Cerebellar nuclear complex (tissue), 1 donor: ENCODE measurements around the gene SLC29A3.

Experiments used
- DNase-seq, 2 experiments: peaks; one replicate each; lab custom pipeline; 2025; lab: John Stamatoyannopoulos, UW

SLC29A3 gene

DNA sequence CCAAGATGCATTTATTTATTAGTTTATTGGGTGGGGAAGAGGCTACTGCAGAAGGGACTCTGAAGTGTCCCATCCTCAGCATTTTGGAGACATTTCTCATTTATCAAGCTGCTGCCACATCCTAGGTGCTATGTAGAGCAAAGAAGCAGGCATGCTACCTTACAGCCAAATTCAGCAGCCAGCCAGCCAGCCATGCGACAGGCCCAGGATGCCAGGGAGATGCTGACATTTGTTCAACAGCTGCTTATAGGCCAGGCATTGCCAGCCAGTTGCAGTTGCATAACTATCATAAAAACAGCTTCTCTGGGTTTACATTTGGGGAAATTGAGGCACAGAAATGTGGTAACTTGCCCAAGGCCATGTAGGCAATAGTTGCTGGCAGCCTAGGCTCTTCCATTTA, 2.3 kb downstream of the SLC29A3 start:
- no peak for DNase-seq

DNA sequence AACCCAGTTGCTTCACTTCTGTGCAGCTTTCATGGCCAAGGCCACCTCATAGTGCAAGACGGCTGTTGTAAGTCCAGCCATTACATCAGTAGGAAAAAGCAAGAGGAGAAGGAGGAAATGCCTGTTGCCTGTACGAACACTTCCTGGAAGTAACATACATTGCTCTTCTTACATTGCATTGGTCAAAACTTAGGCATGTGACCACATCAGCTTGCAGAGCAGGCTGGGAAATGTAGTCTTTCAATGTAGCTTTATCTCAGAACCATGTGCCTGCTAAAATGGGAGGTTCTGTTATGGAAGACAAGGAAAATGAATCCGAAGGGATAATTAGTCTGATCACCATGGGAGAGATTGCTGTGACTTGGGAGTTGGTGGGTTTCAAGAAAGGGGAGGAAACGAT, 4.3 kb downstream of the SLC29A3 start:
- no peak for DNase-seq

DNA sequence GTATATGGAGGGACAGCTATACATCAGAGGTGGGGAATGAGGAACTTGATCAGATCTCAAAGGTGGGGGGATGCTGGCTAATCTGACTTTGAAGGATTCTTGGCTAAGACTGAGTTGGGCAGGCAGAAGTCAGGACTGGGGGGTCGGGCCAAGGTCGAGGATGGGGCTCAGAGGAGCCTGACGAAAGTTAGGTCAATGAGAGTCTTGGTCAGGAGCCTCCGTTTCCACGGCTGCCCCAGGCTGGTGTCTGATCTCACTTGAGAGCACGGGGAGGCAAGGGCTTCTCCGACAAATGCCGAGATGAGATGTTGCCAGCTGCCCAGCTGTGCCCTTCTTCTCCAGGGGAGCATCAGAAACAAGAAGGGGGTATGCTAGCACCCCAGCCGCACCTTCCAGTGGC, 5.7 kb downstream of the SLC29A3 start:
- DNase-seq: no peak

DNA sequence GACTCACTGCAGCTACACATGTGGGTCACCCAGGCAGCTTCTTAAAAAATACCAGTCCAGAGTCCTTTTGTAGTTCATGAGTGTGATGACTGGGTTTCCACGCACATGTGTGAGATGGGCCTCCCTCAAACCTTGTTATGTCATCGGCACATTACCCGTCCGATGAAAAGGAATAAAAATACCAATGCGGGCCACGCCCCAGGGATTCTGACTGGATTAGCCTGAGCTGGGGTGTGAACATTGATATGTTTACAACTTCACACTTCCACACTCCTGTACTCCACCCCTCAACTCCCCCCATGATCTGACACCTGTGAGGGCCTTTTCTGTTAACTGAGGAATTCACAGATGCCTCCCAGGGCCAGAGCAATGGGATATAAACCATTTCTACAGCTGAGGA, 6.2 kb downstream of the SLC29A3 start:
- DNase-seq: no peak

DNA sequence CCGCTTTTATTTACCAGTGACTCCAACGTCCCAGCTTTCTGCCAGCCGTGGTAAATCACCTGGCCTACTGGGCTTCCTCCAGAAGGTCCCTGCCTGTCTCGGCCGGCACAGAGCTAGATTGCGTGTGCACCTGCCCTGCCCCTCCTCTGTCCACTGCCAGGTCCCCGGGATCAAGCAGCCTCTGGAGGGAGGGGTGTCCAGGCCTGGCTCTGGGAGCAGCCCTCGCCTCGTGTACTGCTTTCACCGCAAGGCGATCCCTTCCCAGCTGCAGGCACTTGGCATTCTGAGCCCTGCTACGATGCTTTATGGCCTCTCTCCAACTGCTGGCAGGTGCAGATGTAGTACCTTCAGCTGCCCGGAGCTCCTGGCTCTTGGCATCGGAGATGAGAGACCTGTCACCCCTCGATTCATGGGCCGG, 7.4 kb downstream of the SLC29A3 start:
- DNase-seq: no peak

DNA sequence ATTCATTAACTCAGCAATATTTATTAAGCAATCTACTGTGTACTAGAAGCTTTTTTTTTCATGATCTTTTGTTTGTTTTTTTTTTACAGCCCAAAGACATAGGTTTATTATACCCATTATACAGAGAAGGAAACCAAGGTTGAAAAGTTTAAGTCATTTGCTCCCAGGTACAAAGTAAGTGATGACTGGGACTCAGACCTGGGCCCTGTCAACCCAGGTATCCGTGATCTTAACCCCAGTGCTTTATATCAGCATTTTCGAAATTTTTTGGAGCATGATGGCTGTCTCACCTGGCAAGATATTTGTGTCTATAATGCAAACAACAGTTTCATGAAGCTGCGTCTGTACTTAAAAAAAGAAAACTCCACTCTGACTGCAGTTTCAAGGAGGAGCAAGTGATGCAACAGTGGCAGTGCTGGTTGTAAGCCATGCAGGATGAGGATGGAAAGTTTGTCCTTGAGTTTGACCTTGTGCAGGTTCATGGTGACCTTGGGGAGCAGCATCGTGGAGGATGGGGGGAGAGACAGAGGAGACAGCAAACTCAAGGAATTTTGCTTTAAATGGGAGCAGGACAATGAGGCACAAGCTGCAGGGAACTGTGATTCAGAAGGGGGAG, 11.8 kb downstream of the SLC29A3 start:
- no peak for DNase-seq

DNA sequence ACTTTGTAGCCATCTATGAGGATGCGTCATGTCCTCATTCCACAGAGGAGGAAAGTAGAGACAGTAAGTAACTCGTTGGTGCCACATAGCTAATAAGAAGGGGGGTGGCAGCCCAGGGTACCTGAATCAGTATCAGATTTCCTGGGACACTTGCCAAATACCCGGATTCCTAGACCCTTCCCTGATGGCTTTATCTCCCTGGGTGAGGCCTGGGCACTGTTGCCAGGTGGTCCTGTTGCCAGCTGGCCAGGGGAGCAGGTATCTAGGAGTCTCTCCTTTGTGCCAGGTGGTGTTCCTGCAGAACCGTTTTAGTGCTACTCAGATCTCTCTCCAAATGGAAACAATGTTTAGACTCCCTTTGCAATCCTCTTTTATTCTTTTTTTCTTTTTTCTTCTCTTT, 12.7 kb downstream of the SLC29A3 start:
- peak in 1 of 2 experiments; percentile 13 for DNase-seq

DNA sequence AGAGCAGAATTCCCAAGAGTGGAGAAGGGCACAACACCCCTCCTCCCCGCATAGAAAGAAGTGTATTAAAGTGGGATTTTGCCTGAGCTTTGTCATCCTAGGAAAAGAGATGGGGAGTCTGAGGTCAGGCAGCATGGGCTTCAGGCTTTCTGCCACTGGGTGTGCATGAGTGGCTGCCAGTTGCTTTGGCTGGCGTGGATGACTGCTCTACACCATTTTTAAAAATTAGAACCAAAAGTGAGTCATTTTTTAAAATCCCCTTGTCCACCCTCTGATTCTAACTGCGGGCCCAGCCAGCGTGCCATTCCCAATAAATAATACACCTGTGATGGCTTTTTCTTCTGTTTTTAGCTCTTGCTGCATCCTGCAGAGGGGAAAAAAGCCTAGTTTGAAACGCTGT, 13.4 kb downstream of the SLC29A3 start:
- no peak for DNase-seq

DNA sequence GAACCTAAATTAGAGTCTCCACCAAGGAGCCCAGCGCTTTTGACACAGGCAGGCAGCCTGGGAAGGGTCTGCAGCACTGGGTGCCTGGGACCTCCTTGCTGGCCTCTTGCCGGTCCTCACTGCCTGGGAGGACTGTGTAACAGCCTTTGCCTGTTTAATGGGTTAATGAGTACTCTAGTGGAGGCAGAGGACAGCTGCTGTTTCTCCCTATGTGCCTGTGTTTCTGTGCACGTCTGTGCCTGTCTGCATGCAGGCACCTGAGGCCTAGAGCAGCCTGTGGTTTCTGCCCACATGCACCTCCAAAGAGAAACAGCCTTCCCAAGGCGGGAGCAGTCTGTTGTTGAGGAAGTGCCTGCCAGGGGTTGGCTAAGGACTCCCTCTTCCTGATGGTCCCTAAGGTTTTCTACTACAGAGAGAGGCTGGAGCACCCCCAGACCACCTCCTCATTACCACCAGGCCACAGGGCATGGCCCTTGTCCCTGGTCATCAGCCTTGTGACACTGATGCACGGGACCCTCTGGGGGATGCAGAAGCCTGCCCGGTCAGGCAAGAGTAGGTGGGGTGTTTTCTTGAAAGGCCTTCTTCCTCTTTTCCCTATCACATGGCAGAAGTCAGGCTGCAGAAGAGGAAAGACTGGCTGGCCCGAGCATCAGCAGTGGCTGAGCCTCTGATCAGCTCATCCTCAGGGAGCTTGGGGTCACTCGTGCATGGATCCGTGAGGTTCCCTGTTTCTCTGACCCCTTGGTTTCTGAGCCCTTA, 14.2 kb downstream of the SLC29A3 start:
- no peak for DNase-seq

DNA sequence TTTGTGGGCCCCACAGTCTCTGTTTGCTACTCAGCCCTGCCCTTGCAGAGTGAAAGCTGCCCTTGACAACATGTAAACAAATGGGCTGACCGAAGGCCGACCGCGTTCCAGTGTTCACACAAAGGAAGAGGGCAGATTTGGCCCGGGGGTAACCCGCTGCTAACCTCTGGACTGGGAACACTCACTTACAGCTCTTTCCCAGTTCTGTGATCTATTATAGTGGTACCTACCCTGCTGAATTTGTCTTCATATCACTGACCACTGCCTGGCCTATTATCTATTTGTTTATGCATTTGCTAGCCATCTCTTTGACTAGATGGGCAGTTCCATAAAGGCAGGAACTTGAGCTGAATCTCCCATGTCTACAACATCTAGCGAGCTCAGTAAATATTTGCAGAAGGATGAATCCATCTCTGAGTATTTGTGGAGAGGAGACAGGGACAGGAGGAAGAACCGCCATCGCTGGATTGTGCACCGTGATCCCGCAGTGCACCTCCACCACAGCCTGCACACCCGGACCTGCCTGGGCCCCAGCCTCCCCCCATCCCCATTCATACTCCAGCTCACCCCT, 15.2 kb downstream of the SLC29A3 start:
- no peak for DNase-seq

DNA sequence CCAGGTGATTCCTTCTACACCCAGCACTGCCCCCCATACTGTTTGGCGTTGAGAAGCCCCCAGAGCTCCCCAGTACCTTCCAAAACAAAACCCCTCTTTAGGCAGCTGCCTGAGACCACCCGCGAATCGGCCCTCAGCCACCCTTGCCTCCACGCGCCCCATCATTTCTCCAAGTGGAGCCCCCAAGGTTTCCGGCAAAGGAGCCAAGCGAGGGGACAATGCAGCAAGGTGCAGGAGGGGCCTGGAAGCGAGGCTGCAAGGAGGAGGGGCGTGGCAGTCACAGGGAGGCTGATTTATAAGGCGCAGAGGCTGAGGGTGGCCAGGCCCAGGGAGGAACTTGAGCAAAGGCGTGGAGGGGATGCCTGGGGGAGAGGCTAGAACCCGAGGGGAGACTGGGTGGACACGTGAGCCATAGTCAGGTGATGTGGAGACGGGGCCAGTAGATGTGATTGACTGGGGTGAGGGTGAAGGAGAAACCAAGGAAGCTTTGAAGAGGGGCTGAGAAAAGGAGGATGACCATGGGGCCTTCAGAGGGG, 16.2 kb downstream of the SLC29A3 start:
- no peak for DNase-seq

DNA sequence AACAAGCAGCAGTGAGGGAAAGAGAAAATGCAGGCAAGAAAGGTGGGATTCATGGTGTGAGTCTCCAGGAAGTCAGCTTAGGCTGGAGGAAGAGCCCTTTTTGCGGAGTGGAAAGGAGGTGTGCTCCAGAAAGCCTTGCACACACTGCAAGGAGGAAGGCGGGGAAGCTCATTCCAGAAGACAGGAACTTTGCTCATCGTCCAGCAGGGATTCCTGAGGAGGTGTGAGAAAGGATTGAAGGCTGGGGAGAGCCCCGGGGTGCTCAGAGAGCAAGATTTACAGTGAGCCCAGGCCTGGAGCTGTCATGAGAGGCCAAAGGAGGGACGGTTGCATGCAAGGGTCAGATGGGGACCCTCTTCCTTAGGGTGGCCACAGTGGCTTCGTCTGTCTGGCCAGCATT, 17.6 kb downstream of the SLC29A3 start:
- no peak for DNase-seq

DNA sequence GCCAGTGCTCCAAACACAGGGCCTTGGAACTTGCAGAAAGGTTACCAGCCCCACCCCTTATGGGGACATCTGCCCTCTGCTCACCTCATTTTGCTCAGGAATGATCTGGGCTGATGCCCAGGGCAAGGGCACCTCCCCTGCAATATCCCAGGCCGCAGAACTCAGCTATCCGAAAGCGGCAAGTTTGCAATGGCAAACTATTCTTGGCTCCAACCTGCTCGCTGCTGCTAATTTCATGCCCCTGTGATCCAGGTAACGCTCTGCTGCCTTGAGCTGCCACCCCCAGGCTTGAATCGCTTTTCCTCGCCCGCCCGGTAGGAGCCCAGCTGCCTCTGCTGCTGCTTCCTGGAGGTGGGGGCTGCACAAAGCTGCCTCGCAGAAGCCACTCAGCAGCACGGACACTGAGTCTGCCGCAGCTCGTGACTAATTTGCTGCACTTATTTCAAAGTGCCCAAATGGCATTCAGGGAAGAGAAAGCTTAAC, 18.2 kb downstream of the SLC29A3 start:
- DNase-seq: no peak

DNA sequence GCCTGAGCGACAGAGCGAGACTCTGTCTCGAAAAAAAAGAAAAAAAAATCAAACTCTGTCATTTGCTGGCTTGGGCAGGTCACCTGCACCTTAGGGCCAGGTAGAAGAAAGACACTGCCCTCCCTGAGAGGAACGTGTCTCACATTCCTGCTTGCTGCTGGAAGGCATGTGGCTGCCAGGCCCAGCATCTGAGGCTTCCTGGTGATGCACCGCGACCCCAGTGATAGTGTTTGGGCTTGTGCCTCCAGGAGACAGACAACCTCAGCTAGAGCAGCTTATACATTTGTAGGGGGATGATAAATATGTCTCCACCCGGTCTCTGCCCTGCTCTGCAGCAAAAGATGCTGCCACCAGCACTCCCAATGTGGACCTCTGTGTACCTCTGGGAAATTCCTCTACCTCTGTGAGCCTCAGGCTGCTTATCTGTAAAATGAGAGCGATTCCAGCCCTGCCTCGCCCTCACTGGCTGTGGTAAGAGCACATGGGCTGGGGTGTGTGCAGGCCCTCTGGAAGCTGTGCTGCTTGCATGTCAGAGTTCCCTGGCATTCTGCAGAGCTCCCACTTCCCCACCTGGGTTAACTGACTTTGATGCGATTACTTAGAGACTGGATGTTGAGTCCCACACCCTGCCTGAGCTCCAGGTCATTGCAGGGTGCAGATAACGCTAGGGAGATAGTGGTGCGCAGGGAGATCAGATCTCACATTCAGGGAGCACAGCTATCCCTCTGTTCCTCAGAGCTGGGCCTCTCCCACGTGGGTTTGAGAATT, 19.9 kb downstream of the SLC29A3 start:
- DNase-seq: no peak

DNA sequence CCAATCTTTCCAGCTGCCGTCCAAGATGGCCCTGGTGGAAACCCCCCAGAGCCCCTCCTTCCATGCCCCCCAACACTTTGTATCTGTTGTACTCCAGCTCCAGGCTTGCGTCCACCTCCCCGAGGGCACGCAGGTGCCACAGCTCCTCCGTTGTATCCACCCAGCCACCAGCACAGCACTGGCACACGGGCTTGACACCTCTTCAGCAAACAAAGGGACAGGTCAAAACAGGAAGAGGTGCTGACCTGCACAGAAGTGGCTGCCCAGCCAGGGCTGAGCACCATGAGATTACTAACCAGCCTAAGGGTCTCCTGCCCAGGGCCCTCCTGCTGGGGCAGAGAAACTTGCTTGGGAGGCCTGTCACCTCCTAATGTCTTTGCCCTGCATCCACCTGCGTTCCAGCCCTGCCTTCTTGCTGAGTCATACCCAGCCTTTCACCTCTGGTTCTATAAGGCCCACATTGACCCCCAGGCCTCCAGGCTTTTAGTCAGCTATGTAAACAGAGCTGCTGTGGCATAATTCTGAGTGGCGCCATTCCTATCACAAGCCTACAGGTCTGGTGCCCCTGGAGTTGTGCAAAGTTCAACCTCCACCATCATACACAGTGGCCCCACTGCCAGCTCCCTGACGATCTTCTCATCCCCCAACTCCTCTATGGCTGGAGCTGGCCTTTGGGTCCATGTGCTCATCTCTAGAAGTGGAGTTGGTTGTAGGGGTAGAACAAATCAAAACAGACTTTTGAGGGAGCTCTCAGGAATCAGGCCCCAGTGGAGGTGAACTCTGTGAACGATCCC, 20.9 kb downstream of the SLC29A3 start:
- no peak for DNase-seq

DNA sequence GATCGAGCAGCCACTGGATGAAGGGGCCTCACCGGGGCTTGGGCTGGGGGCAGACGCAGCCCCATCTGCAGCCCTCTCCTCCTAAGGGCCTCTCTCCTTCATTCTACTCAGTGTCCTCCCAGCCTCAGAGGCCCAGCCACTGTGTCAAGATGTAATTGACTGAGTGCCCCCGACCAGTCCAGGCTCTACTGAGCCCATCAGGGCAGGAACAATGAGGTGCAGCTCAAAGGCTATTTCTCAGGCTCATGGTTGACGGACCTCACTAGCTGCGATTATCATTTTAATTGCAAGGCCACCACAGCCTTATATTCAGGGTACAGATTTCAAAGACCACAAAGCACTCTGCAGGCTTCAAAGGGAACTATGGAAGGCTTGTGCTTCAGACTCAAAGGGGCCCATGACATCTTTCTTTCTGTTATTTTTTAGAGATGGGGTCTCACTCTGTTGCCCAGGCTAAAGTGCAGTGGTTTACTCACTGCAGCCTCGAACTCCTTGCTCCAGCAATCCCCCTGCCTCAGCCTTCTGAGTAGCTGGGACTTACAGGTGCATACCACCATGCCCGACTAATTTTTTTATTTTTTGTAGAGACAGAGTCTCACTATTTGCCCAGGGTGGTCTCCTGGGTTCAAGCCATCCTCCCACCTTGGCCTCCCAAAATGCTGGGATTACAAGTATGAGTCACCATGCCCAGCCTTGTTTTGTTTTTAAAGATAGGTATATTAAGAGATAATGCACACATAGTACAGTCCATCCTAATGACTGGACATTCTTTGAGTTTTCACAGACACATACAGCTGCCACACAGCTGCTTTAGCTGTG, 23.7 kb downstream of the SLC29A3 start:
- no peak for DNase-seq

DNA sequence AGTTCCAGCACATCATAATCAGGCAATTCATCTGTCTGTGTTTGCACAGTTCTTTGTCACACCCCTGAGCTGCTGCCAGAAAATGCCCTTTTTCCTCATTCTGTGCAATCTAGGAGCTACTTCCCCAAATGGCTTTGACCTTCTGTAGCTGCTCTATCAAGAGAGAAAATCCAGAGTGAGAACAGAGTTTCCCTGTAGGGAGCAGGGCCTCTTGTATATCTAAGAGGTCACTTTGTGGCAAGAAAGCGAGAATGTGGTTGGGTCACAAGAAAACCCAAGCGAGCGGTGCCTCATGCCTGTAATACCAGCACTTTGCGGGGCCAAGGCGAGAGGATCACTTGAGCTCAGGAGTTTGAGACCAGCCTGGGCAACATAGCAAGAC, 24.3 kb downstream of the SLC29A3 start:
- no peak for DNase-seq

DNA sequence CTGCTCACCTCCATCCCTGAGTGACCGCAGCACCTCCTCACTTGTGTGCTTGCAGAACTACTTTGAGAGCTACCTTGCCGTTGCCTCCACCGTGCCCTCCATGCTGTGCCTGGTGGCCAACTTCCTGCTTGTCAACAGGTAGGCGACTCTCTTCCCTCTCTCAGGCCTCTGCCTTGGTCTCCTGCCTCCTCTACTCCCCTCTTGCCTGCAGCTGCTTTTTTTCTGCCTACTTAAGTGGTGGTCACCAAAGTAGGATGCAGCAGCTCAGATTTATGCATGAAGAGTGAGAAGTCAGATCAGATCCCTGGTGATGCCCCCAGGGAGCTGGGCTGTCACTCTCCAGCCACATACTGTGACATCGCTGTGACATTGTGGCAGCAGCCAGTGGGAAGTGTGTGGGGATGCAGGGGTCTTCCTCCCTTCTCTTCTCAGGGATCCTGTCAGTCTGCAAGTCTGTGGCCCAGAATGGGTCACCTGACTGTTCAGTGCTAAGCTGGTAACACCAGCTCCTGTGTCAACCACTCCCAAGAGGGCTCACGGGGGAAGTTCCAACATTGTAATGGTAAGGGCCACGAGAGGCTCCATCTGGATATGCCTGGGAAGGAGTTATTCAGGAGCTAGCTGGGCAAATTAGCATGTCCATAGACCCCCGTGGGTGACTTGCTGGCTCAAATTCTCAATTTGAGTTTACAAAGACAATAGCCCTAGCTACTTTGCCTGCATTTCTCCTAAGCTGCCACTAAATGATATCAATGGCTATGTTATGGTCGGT, 25.3 kb downstream of the SLC29A3 start:
- DNase-seq: no peak

DNA sequence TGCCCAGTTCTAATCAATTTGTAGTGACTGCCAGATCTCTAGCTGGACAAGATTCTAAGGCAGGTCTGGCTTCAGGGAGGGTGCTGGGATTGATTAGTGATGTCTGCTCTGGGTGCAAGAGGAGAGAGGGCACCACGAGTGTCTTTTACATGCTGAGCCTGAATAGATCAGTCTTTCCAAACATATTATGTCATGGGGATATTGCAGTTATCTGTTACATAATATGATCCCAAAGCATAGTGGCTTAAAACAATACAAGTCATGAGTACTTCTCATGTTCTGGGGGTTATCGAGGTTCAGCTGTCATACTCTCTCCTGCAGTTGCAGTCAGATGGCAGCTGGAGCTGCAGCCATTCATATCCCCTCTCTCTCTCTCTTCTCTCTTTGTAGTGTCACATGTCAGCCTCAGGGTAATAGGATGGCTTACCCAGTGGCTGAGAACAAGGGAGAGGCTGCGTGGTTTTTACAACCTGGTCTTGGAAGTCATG, 26.0 kb downstream of the SLC29A3 start:
- DNase-seq: no peak

DNA sequence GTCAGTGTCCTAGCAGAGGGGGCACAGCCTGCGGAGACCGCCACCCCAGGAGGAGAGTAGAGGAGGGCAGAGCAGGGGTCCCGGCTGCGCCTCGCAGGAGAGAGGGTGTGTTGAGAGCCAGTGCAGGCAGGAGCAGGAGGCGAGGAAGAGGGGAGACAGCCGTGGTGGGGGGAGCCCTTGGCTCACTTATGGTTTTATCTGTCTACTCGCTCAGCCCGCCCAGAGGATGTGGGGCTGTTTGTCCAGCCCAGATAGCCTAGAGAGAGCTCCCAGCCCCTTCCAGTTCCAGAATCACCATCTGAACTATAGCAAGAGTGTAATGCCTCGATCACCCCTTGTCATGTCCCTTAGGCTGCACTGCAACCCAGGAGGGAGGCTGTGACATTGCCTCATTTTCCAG, 26.6 kb downstream of the SLC29A3 start:
- no peak for DNase-seq
